PC-3 (cell line): ENCODE data around the gene CFAP46.

Source experiments
- EZH2 ChIP-seq: fragments of 300-600 bp; sonication (generic); IDR thresholded peaks from one replicate; pipeline ENCODE4 v1.6.1; 2017; ENCODE audit warnings: antibody characterized with exemption, mild to moderate bottlenecking, low read length; ENCODE audit not compliant: unreplicated experiment
- TF ChIP-seq, protein P1 (sequence below): fragments of 300-600 bp; sonication (generic); conservative IDR thresholded peaks from 2 replicates; pipeline ENCODE4 v1.5.1; 2017; ENCODE audit warnings: antibody characterized with exemption, low read depth, mild to moderate bottlenecking, low read length

DNA sequence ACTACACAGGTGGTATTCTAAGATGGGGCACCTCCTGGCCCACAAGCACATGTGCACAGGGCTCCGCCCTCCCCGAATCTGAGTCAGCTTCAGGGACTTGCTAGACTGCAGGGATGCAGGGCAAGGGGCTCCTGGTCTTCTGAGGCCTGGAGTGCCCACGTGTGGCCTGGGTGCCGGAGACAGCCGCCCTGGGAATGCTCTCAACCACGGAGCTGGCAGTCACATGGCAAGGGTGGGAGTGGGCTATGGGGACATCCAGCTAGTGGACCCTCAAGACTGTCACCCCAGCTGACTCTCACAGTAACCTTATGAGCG, 42.7 kb downstream of the CFAP46 start:
- TF ChIP-seq, protein P1, sequence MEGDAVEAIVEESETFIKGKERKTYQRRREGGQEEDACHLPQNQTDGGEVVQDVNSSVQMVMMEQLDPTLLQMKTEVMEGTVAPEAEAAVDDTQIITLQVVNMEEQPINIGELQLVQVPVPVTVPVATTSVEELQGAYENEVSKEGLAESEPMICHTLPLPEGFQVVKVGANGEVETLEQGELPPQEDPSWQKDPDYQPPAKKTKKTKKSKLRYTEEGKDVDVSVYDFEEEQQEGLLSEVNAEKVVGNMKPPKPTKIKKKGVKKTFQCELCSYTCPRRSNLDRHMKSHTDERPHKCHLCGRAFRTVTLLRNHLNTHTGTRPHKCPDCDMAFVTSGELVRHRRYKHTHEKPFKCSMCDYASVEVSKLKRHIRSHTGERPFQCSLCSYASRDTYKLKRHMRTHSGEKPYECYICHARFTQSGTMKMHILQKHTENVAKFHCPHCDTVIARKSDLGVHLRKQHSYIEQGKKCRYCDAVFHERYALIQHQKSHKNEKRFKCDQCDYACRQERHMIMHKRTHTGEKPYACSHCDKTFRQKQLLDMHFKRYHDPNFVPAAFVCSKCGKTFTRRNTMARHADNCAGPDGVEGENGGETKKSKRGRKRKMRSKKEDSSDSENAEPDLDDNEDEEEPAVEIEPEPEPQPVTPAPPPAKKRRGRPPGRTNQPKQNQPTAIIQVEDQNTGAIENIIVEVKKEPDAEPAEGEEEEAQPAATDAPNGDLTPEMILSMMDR, result no peak
- TF ChIP-seq EZH2, result no peak
